NCI-H69 (cell line): ENCODE measurements around the gene NECAB2.
"Not testable (repeated sequence)": the region's sequence is repeated elsewhere in the genome, so short reads cannot be mapped to it uniquely, and the experiment has no call there.

Experiments used
- DNase-seq: peaks from one replicate; lab custom pipeline; 2025; lab: John Stamatoyannopoulos, UW

NECAB2 gene

GRCh38 chr16:83936581-83937165 lies 31.4 kb upstream of the NECAB2 start:
- DNase-seq: no peak

- DNase-seq: no peak
Observed at GRCh38 chr16:83937267-83937666, 30.8 kb upstream of the NECAB2 start.

- no peak for DNase-seq
Observed at GRCh38 chr16:83937922-83938885, 29.8 kb upstream of the NECAB2 start.

GRCh38 chr16:83939266-83939855 lies 28.7 kb upstream of the NECAB2 start:
- DNase-seq: no peak

- DNase-seq: no peak
Observed at GRCh38 chr16:83940119-83940518, 27.9 kb upstream of the NECAB2 start.

GRCh38 chr16:83940630-83941378 lies 27.2 kb upstream of the NECAB2 start:
- peak; percentile 62 for DNase-seq

GRCh38 chr16:83941546-83941945 lies 26.5 kb upstream of the NECAB2 start:
- not testable (repeated sequence) for DNase-seq

GRCh38 chr16:83942074-83942473 lies 26.0 kb upstream of the NECAB2 start:
- no peak for DNase-seq

GRCh38 chr16:83942815-83943515 lies 25.1 kb upstream of the NECAB2 start:
- no peak for DNase-seq

- DNase-seq: no peak
Observed at GRCh38 chr16:83943516-83944050, 24.5 kb upstream of the NECAB2 start.

GRCh38 chr16:83945587-83945986 lies 22.5 kb upstream of the NECAB2 start:
- DNase-seq: no peak

- DNase-seq: no peak
Observed at GRCh38 chr16:83946154-83946780, 21.8 kb upstream of the NECAB2 start.

- DNase-seq: no peak
Observed at GRCh38 chr16:83946781-83947566, 21.1 kb upstream of the NECAB2 start.

GRCh38 chr16:83947642-83948234 lies 20.3 kb upstream of the NECAB2 start:
- DNase-seq: no peak

GRCh38 chr16:83948914-83949723 lies 18.9 kb upstream of the NECAB2 start:
- DNase-seq: no peak

- no peak for DNase-seq
Observed at GRCh38 chr16:83949724-83950001, 18.4 kb upstream of the NECAB2 start.

- not testable (repeated sequence) for DNase-seq
Observed at GRCh38 chr16:83950862-83951399, 17.1 kb upstream of the NECAB2 start.

- peak; percentile 18 for DNase-seq
Observed at GRCh38 chr16:83951544-83951943, 16.5 kb upstream of the NECAB2 start.

- DNase-seq: no peak
Observed at GRCh38 chr16:83952587-83952939, 15.5 kb upstream of the NECAB2 start.
